Measurements from ENCODE around the gene SKIC8. TPM values are rescaled to one million over a fixed set of nuclear protein-coding genes. Genes with fewer than 3 reads are reported as not detected.

Gene SKIC8
- total and polyA plus RNA-seq, 3 donors from 2014 or later, result 82.3 to 135 (median 93.1) TPM

- DNase-seq, result no peak
- Histone ChIP-seq H3K27me3 (no peaks in the 10 kb centered on the region), H3K36me3 (ENCODE audit: low read depth, missing control alignments) (no peaks in the 10 kb centered on the region), H3K4me3 (no peak overlapping the region), H3K4me1 (peaks cover 8% of the 10 kb centered on the region), H3K27ac (no peak overlapping the region), H3K9me3 (no peaks in the 10 kb centered on the region)
- TF ChIP-seq POLR2A (IDR thresholded peaks at IDR 0.05) (no peak), CTCF (IDR thresholded peaks at IDR 0.05) (no peak)
- WGBS, 2 donors, result 67% methylated on average over 5 of the region's 5 CpGs
- intact Hi-C loops (cut with DNase I; ENCODE audit: low total_unique reads), result no loop called here
Measured at GRCh38 chr15:78302579-78303312, 3.3 kb upstream of the SKIC8 start.

- Histone ChIP-seq H3K27me3 (no peaks in the 10 kb centered on the region), H3K4me1 (peaks cover 8% of the 10 kb centered on the region), H3K4me3 (no peak overlapping the region), H3K27ac (no peak overlapping the region), H3K36me3 (ENCODE audit: low read depth, missing control alignments) (no peaks in the 10 kb centered on the region), H3K9me3 (no peaks in the 10 kb centered on the region)
- no peak for TF ChIP-seq POLR2A (IDR thresholded peaks at IDR 0.05)
- no peak for TF ChIP-seq CTCF (IDR thresholded peaks at IDR 0.05)
- no peak for DNase-seq
- WGBS, 2 donors, result 43 to 45% methylated on average over 3 of the region's 3 CpGs
- intact Hi-C loops (cut with DNase I; ENCODE audit: low total_unique reads), result no loop called here
Measured at GRCh38 chr15:78301828-78302227, 2.4 kb upstream of the SKIC8 start.

GRCh38 chr15:78301326-78301725 is 1.9 kb upstream of the SKIC8 start:
- intact Hi-C loops (cut with DNase I; ENCODE audit: low total_unique reads), result no loop called here
- H3K4me3 ChIP-seq, result no peak overlapping the region
- H3K4me1 ChIP-seq, result peaks cover 8% of the 10 kb centered on the region
- H3K27ac ChIP-seq, result no peak overlapping the region
- TF ChIP-seq CTCF (IDR thresholded peaks at IDR 0.05) (no peak), POLR2A (IDR thresholded peaks at IDR 0.05) (no peak)
- no peaks in the 10 kb centered on the region for H3K36me3 ChIP-seq (ENCODE audit: low read depth, missing control alignments)
- no peak for DNase-seq
- H3K27me3 ChIP-seq, result no peaks in the 10 kb centered on the region
- no peaks in the 10 kb centered on the region for H3K9me3 ChIP-seq

GRCh38 chr15:78292219-78292618 is 7.2 kb downstream of the SKIC8 start:
- intact Hi-C loops (cut with DNase I; ENCODE audit: low total_unique reads), result no loop called here
- TF ChIP-seq CTCF (IDR thresholded peaks at IDR 0.05) (no peak), POLR2A (IDR thresholded peaks at IDR 0.05) (no peak)
- H3K4me3 ChIP-seq, result no peak overlapping the region
- no peak for DNase-seq
- no peaks in the 10 kb centered on the region for H3K27me3 ChIP-seq
- no peaks in the 10 kb centered on the region for H3K36me3 ChIP-seq (ENCODE audit: low read depth, missing control alignments)
- 96 to 100% methylated on average over 1 of the region's 1 CpG for WGBS, 2 donors
- no peak overlapping the region for H3K27ac ChIP-seq
- H3K4me1 ChIP-seq, result no peaks in the 10 kb centered on the region
- no peaks in the 10 kb centered on the region for H3K9me3 ChIP-seq

- Histone ChIP-seq H3K27me3 (no peaks in the 10 kb centered on the region), H3K9me3 (no peaks in the 10 kb centered on the region), H3K4me1 (no peaks in the 10 kb centered on the region), H3K4me3 (no peak overlapping the region), H3K36me3 (ENCODE audit: low read depth, missing control alignments) (no peaks in the 10 kb centered on the region), H3K27ac (no peak overlapping the region)
- WGBS, 2 donors, result 91 to 100% methylated on average over 2 of the region's 2 CpGs
- TF ChIP-seq POLR2A (IDR thresholded peaks at IDR 0.05), result no peak
- no peak for TF ChIP-seq CTCF (IDR thresholded peaks at IDR 0.05)
- intact Hi-C loops (cut with DNase I; ENCODE audit: low total_unique reads), result no loop called here
- no peak for DNase-seq
Measured at GRCh38 chr15:78291698-78292097, 7.7 kb downstream of the SKIC8 start.
